ENCODE results near the gene SPPL3. TPM values are rescaled to one million over a fixed set of nuclear protein-coding genes. Genes with fewer than 3 reads are reported as not detected.

The SPPL3 gene
- total and polyA plus RNA-seq, 2 donors, result 10.9 to 22.4 TPM

DNA sequence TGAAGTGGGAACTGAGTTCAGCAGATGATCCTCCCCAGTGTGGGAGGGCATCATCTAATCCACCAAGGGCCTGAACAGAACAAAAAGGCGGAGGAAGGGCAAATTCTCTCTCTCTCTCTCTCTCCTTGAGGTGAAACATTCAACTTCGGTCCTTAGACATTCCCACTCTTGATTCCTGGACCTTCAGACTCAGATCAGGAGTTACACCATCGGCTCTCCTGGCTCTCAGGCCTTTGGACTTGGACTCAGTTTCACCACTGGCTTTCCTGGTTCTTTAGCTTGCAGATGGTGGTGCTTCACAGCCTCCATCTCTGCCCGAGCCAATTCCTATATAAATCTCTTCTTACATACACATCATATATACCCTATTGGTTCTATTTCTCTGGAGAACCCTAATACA, 73.2 kb downstream of the SPPL3 start:
- Histone ChIP-seq H3K27ac (ENCODE audit: low read depth in 1 of 2, low read length in 1 of 2) (no peak overlapping the region), H3K9me3 (ENCODE audit: control insufficient read depth in 2 of 2, insufficient read depth in 1 of 2, low read length in 1 of 2) (no peaks in the 10 kb centered on the region), H3K4me3 (ENCODE audit: low read length in 2 of 2) (no peak overlapping the region), H3K36me3 (ENCODE audit: control insufficient read depth in 2 of 2, insufficient read depth in 2 of 2, low read length in 1 of 2) (peaks cover 0 to 3% of the 10 kb centered on the region in 2 donors), H3K4me1 (ENCODE audit: control insufficient read depth in 2 of 2, insufficient read depth in 2 of 2, low read length in 2 of 2) (peaks cover 26 to 37% of the 10 kb centered on the region in 2 donors), H3K27me3 (ENCODE audit: control insufficient read depth in 2 of 2, insufficient read depth in 1 of 2, low read length in 1 of 2) (no peaks in the 10 kb centered on the region)
- DNase-seq (ENCODE audit: low read depth in 6 of 9, low spot score in 9 of 9), result no peak
- 98% methylated on average over 4 of the region's 4 CpGs for WGBS

DNA sequence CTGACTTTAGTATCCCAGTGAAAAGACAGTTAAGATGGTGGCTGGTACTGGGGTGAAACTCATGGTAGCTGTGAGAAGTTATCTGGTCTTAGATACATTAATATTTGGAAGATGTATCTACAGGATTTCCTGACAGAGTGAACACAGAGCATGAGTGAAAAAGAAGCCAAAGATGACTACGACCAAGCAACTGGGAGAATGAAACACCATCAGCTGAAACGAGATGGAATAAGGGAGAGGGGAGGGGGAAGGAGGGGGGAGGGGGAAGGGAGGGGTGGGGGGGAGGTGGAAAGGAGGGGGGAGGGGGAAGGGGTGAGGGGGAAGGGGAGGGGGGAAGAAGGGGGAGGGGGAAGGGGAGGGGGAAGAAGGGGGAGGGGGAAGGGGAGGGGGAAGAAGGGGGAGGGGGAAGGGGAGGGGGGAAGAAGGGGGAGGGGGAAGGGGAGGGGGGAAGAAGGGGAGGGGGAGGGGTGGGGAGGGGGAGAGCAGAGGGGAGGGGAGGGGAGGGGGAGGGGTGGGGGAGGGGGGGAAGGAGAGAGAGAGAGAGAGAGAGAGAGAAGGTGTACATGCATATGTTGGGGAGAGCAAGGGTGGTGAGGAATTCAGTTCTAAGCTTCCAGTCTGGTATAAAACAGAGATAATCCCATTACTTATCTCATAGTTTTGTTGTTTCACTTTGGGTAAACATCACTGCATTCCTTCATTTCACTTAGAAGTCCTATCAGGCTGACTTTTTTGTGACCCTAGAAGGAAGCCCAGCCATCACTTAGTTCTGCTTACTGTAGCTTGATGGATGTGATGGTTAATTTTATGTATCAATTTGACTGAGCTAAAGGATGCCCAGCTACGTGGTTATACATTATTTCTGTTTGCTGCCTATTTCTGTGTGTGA, 73.9 kb downstream of the SPPL3 start:
- H3K4me1 ChIP-seq (ENCODE audit: control insufficient read depth in 2 of 2, insufficient read depth in 2 of 2, low read length in 2 of 2), result peaks cover 21 to 32% of the 10 kb centered on the region in 2 donors
- peaks cover 0 to 3% of the 10 kb centered on the region in 2 donors for H3K36me3 ChIP-seq (ENCODE audit: control insufficient read depth in 2 of 2, insufficient read depth in 2 of 2, low read length in 1 of 2)
- DNase-seq (ENCODE audit: low read depth in 6 of 9, low spot score in 9 of 9), result no peak
- H3K4me3 ChIP-seq (ENCODE audit: low read length in 2 of 2), result no peak overlapping the region
- H3K9me3 ChIP-seq (ENCODE audit: control insufficient read depth in 2 of 2, insufficient read depth in 1 of 2, low read length in 1 of 2), result no peaks in the 10 kb centered on the region
- H3K27me3 ChIP-seq (ENCODE audit: control insufficient read depth in 2 of 2, insufficient read depth in 1 of 2, low read length in 1 of 2), result no peaks in the 10 kb centered on the region
- no peak overlapping the region for H3K27ac ChIP-seq (ENCODE audit: low read depth in 1 of 2, low read length in 1 of 2)
- 81% methylated on average over 3 of the region's 3 CpGs for WGBS

DNA sequence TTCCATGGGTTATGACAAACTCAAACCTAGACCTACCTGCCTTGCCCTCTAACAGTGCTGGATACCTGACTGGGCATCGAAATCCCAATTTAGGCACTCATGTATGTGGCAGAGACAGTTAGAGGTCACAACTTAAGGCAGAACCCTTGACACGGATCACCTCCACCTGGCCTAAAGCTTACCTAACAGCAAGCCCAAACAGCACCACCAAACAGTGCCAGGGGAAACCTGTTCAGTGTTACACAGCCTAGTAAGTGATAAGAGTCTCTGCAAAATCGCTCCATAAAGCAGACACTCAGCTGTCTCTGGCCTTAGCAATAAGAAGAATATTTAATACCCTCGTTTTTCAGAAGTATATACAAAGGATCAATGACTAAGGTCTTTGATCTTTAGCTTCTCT, 77.8 kb downstream of the SPPL3 start:
- Histone ChIP-seq H3K27me3 (ENCODE audit: control insufficient read depth in 2 of 2, insufficient read depth in 1 of 2, low read length in 1 of 2) (no peaks in the 10 kb centered on the region), H3K27ac (ENCODE audit: low read depth in 1 of 2, low read length in 1 of 2) (no peak overlapping the region), H3K4me3 (ENCODE audit: low read length in 2 of 2) (no peak overlapping the region), H3K36me3 (ENCODE audit: control insufficient read depth in 2 of 2, insufficient read depth in 2 of 2, low read length in 1 of 2) (peaks cover 0 to 3% of the 10 kb centered on the region in 2 donors), H3K4me1 (ENCODE audit: control insufficient read depth in 2 of 2, insufficient read depth in 2 of 2, low read length in 2 of 2) (peaks cover 6 to 16% of the 10 kb centered on the region in 2 donors), H3K9me3 (ENCODE audit: control insufficient read depth in 2 of 2, insufficient read depth in 1 of 2, low read length in 1 of 2) (no peaks in the 10 kb centered on the region)
- WGBS, result 86% methylated on average over 4 of the region's 4 CpGs
- DNase-seq (ENCODE audit: low read depth in 6 of 9, low spot score in 9 of 9), result no peak

DNA sequence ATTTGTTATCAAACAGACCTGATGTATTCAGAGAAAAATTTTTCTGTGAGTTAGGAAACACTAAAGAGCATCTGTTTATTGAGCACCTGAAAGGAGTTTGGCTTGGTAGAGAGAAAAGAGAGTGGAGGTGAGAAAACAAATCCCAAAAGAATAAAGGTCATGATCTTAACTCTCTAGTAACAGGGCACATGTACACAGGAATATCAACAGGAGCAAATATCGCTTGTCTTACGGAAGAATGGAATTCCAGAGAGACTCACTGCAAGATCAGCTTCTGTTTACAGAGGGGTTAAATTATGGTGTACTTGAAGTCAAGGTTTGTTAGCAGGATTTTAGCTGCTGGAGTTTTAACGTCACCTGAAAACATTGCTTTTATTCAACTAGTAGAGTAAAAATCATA, 78.8 kb downstream of the SPPL3 start:
- no peaks in the 10 kb centered on the region for H3K27me3 ChIP-seq (ENCODE audit: control insufficient read depth in 2 of 2, insufficient read depth in 1 of 2, low read length in 1 of 2)
- H3K27ac ChIP-seq (ENCODE audit: low read depth in 1 of 2, low read length in 1 of 2), result no peak overlapping the region
- peaks cover 2 to 11% of the 10 kb centered on the region in 2 donors for H3K4me1 ChIP-seq (ENCODE audit: control insufficient read depth in 2 of 2, insufficient read depth in 2 of 2, low read length in 2 of 2)
- H3K4me3 ChIP-seq (ENCODE audit: low read length in 2 of 2), result no peak overlapping the region
- no peak for DNase-seq (ENCODE audit: low read depth in 6 of 9, low spot score in 9 of 9)
- peaks cover 0 to 3% of the 10 kb centered on the region in 2 donors for H3K36me3 ChIP-seq (ENCODE audit: control insufficient read depth in 2 of 2, insufficient read depth in 2 of 2, low read length in 1 of 2)
- WGBS, result 96% methylated on average over 3 of the region's 3 CpGs
- H3K9me3 ChIP-seq (ENCODE audit: control insufficient read depth in 2 of 2, insufficient read depth in 1 of 2, low read length in 1 of 2), result no peaks in the 10 kb centered on the region

GRCh38 chr12:120822832-120823503, 81.2 kb downstream of the SPPL3 start:
- no peaks in the 10 kb centered on the region for H3K36me3 ChIP-seq (ENCODE audit: control insufficient read depth in 2 of 2, insufficient read depth in 2 of 2, low read length in 1 of 2)
- no peak for DNase-seq (ENCODE audit: low read depth in 6 of 9, low spot score in 9 of 9)
- H3K27ac ChIP-seq (ENCODE audit: low read depth in 1 of 2, low read length in 1 of 2), result no peak overlapping the region
- no peak overlapping the region for H3K4me3 ChIP-seq (ENCODE audit: low read length in 2 of 2)
- no peaks in the 10 kb centered on the region for H3K9me3 ChIP-seq (ENCODE audit: control insufficient read depth in 2 of 2, insufficient read depth in 1 of 2, low read length in 1 of 2)
- no peaks in the 10 kb centered on the region for H3K27me3 ChIP-seq (ENCODE audit: control insufficient read depth in 2 of 2, insufficient read depth in 1 of 2, low read length in 1 of 2)
- H3K4me1 ChIP-seq (ENCODE audit: control insufficient read depth in 2 of 2, insufficient read depth in 2 of 2, low read length in 2 of 2), result peaks cover 2 to 8% of the 10 kb centered on the region in 2 donors
- 95% methylated on average over 9 of the region's 9 CpGs for WGBS

GRCh38 chr12:120821878-120822277, 82.3 kb downstream of the SPPL3 start:
- DNase-seq (ENCODE audit: low read depth in 6 of 9, low spot score in 9 of 9), result no peak
- WGBS, result 94% methylated on average over 2 of the region's 2 CpGs
- Histone ChIP-seq H3K9me3 (ENCODE audit: control insufficient read depth in 2 of 2, insufficient read depth in 1 of 2, low read length in 1 of 2) (no peaks in the 10 kb centered on the region), H3K4me3 (ENCODE audit: low read length in 2 of 2) (no peak overlapping the region), H3K27me3 (ENCODE audit: control insufficient read depth in 2 of 2, insufficient read depth in 1 of 2, low read length in 1 of 2) (no peaks in the 10 kb centered on the region), H3K27ac (ENCODE audit: low read depth in 1 of 2, low read length in 1 of 2) (no peak overlapping the region), H3K36me3 (ENCODE audit: control insufficient read depth in 2 of 2, insufficient read depth in 2 of 2, low read length in 1 of 2) (no peaks in the 10 kb centered on the region), H3K4me1 (ENCODE audit: control insufficient read depth in 2 of 2, insufficient read depth in 2 of 2, low read length in 2 of 2) (peaks cover 2 to 8% of the 10 kb centered on the region in 2 donors)

DNA sequence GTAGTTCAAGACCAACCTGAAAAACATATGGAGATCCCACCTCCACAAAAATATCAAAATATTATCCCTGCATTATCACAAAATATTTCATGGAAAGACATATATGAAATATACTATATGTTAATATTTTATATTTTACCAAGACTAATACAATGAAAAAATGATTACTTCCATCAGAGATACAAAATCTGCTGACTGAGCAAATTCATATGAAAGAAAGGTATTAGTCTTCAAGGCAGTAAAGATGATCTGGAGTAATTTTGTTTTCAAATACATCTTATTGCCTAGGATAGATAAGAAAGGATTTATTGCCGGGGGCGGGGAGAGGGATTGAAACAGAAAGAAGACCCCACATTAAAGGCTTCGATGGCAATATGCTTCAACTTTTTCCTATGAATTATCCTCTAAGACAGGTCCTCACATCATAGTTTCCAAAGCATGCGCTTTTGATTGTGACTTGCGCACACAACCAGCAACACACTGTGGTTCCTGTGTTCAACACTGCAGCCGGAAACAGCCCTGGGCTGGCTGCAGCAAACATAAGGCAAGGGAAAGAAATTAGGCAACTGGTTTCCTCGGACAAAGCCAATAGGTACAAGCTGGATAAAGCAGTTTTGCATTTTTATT, 83.2 kb downstream of the SPPL3 start:
- Histone ChIP-seq H3K27ac (ENCODE audit: low read depth in 1 of 2, low read length in 1 of 2) (no peak overlapping the region), H3K27me3 (ENCODE audit: control insufficient read depth in 2 of 2, insufficient read depth in 1 of 2, low read length in 1 of 2) (no peaks in the 10 kb centered on the region), H3K36me3 (ENCODE audit: control insufficient read depth in 2 of 2, insufficient read depth in 2 of 2, low read length in 1 of 2) (no peaks in the 10 kb centered on the region), H3K4me3 (ENCODE audit: low read length in 2 of 2) (no peak overlapping the region), H3K9me3 (ENCODE audit: control insufficient read depth in 2 of 2, insufficient read depth in 1 of 2, low read length in 1 of 2) (no peaks in the 10 kb centered on the region), H3K4me1 (ENCODE audit: control insufficient read depth in 2 of 2, insufficient read depth in 2 of 2, low read length in 2 of 2) (peaks cover 2 to 6% of the 10 kb centered on the region in 2 donors)
- peak in 1 of 9 donors; percentile 26 for DNase-seq (ENCODE audit: low read depth in 6 of 9, low spot score in 9 of 9)
- 84% methylated on average over 7 of the region's 7 CpGs for WGBS

GRCh38 chr12:120818416-120818815, 85.7 kb downstream of the SPPL3 start:
- 94% methylated on average over 2 of the region's 2 CpGs for WGBS
- no peaks in the 10 kb centered on the region for H3K27me3 ChIP-seq (ENCODE audit: control insufficient read depth in 2 of 2, insufficient read depth in 1 of 2, low read length in 1 of 2)
- no peak for DNase-seq (ENCODE audit: low read depth in 6 of 9, low spot score in 9 of 9)
- no peak overlapping the region for H3K27ac ChIP-seq (ENCODE audit: low read depth in 1 of 2, low read length in 1 of 2)
- no peaks in the 10 kb centered on the region for H3K9me3 ChIP-seq (ENCODE audit: control insufficient read depth in 2 of 2, insufficient read depth in 1 of 2, low read length in 1 of 2)
- H3K4me3 ChIP-seq (ENCODE audit: low read length in 2 of 2), result no peak overlapping the region
- H3K36me3 ChIP-seq (ENCODE audit: control insufficient read depth in 2 of 2, insufficient read depth in 2 of 2, low read length in 1 of 2), result no peaks in the 10 kb centered on the region
- peaks cover 4 to 6% of the 10 kb centered on the region in 2 donors for H3K4me1 ChIP-seq (ENCODE audit: control insufficient read depth in 2 of 2, insufficient read depth in 2 of 2, low read length in 2 of 2)

Data from thymus (tissue), 11 donors.